ENCODE data around the gene PASD1.
"Not testable (repeated sequence)": the region's sequence is repeated elsewhere in the genome, so short reads cannot be mapped to it uniquely, and the experiment has no call there.

Gene PASD1

DNA sequence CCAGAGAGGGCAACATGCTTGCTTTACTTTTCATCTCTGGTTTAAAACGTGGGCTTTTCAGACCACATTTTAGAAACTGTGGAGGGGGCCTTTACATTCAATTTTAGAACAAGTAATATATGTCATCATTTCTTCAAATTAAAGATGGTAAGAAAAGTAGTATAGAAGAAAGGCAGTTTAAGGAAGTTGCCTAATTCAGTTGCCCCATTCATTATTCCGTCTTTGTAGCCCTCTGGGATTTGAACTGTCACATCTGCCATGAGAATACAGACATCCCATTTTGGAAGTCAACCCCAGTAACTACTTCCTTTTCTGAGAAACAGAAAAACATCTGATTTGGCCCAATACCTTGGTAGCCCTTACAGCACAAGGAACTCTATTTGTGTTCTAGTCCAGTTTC lies 61.2 kb downstream of the PASD1 start:
- no peak for DNase-seq (ENCODE audit: low spot score)

DNA sequence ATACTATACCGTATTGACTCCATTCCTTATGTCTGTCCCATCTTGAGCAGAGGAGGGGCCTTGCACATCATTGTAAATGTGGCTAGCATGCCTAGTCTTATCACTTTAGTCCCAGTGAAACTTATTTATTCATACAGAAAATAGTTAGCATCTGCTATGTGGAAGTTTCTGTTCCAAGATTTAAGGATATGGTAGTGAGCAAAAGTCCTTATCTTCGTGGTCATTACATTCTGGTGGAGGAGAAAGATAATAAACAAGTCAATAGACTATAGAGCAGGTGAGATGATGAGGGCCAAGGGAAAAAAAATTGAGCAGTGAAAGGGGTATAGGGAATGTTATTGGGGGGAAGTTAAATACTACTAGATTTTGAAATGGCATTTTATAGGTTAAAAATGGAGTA lies 68.3 kb downstream of the PASD1 start:
- DNase-seq (ENCODE audit: low spot score), result no peak

DNA sequence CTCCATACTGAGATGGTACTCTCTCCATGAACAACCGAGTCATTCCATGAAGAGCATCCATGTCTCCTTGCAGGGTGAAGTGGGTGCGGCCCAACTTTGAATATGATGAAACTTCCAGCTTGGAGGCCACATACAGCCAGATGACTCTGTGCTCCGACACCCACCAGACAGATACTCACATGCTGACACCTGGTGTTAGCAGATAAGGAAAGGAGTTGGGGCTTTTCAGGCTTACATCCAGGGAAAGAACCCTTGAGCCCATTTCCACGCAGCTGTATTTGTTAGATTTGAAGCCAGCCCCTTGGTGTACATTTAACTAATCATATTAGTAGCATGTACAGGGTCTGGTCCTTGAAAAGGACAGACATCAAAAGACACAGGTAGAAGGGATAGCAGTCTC lies 69.7 kb downstream of the PASD1 start:
- DNase-seq (ENCODE audit: low spot score), result no peak

DNA sequence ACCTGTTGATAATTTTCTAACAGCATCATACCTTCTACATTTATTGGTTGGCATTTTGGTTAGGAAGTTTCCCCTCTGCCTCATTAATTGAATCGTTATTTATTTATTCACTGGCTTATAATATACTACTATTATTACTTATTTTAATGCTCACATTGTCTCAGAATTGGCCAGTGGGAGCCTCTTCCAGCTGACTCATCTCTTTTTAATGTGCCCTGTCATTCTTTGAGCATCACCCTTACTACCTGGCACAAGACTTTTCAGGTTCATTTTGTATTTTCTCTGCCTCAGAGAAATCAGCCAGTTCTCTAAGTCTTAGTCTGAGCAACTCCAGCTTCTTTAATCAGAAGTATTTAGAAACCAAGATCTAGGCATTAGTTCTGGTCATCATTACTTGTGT lies 71.5 kb downstream of the PASD1 start:
- DNase-seq (ENCODE audit: low spot score), result no peak

DNA sequence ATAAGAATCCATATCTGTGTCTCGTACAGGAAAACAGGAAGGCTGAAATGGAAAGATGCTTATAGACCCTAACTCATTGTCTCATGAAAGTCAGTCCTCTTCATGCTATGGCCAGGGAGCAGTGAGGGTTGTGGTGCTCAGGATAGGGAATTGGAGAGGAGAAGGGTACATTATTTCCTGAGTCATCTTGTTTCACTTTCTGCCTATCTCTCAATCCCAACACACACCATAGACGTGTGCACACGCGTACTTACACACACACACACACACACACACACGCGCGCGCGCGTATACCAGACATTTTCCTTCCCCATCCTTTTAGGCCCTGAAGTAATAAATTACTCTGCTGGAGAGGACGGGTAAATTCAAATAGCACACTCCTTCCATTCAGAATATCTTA lies 78.1 kb downstream of the PASD1 start:
- no peak for DNase-seq (ENCODE audit: low spot score)

DNA sequence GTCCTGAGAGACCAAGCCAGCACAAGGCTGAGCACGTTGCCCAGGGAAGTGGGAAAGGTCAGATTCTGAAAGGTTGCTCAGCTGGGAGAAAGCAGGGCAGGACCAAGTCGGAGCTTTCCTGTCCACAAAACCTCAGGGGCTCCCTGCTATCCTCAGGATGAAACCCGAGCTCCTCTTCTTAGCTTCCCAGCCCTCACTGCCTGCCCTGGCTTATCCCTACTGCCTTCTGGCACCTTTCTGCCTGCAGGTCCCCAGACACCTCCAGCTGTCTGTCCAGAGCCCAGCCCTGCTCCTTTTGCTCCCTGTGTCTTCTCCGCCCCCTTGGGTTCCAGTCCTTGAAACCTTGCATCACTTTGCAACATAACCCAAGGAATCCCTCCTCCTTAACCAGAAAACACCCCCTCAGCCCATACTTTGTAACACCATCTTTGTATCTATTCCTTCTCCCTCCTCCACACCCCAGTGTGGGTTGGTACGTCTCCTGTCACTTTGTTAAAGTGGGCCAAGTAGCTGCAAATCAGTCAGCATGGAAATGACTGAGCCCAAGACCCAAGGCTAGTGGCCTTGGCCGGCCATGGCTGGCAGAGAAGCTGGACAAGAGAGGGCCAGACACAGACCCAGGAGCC lies 111.8 kb downstream of the PASD1 start:
- no peak for DNase-seq (ENCODE audit: low spot score)

DNA sequence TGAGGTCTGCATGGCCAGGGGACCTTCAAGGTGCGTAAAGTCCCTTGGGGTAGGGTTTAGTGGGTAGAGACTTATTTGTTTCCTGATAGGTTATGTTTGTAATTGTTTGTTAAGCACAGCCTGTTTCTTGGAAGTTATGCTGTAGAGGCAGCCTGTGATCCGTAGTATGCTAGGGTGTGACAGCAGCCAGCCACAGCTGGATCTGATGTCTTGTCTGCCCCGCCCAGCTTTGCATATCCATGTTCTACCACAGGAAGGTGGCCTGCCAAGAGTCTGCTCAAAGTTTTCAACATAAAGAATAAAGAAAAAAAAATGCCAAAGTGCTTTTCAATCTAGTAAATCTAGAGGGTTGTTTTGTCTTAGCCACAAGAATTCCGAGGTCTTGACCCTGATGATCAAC lies 112.7 kb downstream of the PASD1 start:
- DNase-seq (ENCODE audit: low spot score), result no peak

DNA sequence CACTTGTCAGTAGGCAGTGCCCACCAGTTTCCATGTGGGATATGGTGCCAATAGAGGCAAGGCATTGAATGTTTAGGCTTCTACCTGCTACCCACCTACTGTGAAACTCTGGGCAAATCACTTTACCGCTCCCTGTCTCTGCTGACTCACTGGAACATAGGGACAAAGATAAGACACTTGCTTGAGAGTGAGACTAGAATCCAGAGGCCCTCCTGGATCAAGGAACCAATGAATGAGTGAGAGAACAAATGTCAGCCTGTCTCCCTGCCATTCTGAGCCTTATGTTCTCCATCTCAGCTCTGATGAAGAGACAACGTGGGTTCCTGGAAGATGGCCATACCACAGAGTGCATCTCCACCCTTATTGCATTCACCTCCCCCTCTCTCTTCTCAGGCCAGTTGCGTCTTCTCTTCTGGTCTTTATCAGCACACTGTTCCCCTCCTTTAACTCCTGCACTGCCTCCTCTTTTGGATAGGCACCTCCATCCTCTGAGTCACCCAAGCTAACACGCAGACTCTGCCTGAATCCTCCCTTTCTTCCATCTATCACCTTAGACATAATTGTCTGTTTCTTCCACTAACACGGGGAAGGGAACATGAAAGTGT lies 116.4 kb downstream of the PASD1 start:
- no peak for DNase-seq (ENCODE audit: low spot score)

DNA sequence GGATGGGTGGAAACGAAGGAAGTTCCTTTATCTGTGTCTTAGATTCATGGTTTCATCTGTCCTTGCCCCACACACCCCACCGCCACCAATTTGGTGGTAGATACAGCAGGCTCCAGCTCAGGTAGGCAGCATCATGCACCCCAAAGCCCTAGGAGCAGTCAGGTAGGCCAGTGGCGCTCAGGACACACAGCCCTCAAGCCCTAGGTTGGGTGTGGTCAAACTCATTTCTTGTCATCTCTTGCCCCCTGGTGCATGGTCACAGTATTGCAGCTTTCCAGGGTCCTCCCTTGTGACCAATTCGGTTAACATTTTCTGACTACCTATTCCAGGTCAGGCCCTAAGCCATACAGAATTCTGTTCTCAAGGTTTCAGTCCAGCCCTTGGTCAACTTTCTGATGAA lies 117.3 kb downstream of the PASD1 start:
- no peak for DNase-seq (ENCODE audit: low spot score)

DNA sequence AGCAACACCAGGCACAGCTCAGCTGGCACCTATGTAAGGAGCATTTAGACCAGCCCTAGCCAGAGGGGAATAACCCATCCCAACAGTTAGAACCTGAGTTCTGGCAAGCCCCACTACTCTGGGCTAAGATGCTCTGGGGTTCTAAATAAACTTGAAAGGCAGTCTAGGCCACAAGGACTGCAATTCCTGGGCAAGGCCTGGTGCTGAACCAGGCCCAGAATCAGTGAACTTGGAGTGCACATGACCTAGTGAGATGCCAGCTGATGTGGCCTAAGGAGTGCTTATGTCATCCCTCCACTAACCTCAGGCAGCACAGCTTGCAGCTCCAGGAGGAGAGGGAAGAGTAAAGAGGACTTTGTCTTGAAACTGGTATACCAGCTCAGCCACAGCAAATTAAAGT lies 124.2 kb downstream of the PASD1 start:
- no peak for DNase-seq (ENCODE audit: low spot score)

DNA sequence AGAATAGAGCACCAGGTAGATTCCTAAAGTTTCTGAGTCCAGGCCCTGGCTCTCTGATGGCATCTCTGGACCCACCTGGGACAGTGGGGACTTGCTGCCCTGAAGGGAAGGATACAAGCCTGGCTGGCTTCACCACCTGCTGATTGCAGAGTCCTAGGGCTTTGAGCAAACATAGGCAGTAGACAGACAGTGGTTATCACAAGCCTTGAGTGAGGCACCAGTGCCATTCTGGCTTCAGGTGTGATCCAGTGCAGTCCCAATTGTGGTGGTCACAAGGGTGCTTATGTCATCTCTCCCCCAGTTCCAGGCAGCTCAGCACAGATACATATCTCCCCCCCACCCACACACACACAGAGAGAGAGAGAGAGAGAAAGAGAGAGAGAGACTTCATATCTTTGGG lies 125.2 kb downstream of the PASD1 start:
- DNase-seq (ENCODE audit: low spot score), result no peak

DNA sequence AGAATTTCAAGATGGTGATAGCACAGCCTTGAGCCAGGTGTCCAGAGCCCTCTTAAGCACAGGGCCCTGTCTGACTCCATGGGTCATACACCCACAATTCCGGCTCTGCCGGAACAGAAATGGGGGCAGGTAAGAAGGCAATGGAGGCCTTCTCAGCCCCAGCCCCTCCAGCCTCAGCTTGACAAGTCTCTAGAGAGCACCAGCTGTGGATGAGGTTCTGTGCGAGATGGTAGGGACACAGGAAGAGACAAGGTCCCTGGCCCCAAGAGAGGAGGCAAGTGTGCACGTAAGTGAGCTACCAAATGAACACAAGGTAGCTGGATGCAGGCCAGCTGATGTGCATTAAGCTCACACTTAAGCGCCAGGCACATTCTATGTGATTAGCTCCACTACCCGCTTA lies 129.3 kb downstream of the PASD1 start:
- no peak for DNase-seq (ENCODE audit: low spot score)

DNA sequence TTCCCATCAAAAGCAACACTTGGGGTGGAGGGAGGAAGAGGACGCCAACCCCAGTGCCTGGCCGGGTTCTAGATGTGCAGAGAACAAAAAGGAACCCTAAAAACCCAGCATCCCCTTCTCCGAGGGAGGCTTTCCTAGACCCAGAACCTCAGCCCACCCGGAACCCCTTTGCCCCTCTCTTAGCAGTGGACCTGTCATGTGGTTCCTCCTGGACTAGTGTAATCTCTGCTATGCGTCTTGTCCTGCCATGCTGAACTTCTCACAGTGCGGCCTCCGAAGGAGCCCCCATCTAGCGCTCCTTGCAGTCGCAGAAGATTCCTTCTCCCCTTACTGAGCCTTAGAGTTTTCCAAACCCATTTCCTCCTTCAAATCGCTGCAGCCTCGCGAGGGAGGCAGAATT lies 130.6 kb downstream of the PASD1 start:
- no peak for DNase-seq (ENCODE audit: low spot score)

DNA sequence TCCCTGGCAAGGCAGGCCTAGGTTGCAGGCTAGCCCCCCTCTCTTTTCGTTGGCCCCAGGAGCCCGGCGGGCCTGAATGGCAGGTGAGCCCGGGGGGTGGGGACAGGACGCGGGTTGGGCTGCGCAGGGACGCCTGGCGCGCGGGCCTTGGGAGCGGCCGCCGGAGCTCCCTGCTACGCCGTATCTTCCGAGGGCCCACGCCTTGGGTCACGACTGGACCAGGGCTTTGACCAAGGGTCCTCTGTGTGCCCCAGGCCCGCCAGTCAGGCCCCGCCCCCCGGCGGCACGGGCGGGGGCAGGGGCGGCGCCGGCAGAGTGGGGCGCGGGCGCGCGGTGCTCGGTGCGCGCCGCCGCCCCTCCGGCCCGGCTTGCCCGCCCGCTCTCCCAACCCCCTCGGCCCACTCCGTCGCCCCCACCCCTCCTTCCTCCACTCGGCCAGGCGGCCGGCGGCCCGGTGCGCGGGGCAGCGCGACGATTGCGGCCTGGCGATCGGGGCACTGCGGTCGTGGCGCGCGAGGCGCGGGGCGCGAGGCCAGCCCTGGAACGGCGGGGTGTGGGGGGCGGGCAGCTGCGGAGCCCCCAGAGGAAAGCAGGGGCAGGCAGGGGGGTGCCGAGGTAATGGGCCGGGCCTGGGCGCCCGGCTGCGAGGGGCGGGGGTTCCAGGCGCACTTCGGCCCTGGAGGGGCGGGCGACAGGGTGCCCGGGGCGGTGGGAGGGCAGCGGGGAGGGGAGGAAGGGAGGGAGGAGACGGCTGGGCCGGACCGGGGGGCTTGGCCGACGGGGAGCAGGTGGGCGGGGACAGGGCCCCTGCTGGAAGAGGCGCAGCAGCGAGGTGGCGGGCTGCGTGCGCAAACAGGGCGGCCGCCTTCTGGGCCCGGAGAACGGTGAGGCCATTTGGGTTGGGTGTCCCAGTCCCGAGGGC lies 131.4 kb downstream of the PASD1 start, which contains the start of gene PRRG3:
TSS of gene PRRG3 (plus strand) at position 798 of the 922 bp plus-strand sequence. CDS start 3,357 bp downstream, outside the sequence.
- DNase-seq (ENCODE audit: low spot score), result no peak

DNA sequence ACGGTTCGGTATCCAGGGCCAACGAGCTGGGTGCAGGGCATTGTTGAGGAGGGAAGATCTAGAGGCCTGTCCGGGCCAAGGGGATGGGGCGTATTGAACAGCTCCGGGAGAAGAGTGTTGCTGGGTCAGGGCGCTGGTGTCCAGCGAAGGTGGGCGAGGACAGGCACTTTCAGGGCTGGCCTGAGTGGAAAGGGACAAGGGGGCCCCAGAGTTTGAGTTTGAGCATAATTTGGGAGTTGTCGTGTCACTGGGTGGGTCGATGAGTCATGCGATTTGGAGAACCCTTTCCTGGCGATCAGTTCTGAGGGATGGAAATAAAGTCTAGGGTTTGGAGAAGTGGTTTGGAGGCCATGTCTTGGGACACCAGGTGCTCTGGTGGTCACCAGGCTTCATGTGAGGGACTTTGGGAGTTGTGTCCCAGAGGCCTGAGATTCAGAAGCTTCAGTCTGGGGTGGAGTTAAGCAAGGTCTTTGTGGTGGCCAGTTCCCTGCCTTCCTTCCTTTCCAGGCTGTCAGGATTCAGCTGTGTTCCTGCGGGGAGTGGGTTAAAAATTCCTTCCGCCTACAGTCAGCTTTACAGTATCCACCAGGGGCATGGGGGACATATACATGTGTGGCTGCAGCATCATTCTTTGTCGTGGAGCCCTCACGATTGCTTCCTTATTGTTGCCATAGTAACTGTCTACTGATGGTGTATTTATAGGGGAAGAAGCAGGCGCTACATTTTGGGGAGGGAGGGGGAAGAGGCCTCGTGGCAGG lies 132.3 kb downstream of the PASD1 start:
- no peak for DNase-seq (ENCODE audit: low spot score)

DNA sequence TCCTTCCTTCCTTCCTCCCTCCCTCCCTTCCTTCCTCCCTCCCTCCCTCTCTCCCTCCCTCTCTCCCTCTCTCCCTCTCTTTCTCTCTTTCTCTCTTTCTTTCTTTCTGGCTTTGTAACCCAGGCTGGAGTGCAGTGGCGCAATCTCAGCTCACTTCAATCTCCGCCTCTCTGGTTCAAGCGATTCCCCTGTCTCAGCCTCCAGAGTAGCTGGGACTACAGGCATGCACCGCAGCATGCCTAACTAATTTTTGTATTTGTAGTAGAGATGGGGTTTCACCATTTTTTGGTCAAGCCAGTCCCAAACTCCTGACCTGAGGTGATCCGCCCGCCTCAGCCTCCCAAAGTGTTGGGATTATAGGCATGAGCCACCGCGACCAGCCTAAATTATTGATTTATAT lies 133.6 kb downstream of the PASD1 start:
- not testable (repeated sequence) for DNase-seq (ENCODE audit: low spot score)

DNA sequence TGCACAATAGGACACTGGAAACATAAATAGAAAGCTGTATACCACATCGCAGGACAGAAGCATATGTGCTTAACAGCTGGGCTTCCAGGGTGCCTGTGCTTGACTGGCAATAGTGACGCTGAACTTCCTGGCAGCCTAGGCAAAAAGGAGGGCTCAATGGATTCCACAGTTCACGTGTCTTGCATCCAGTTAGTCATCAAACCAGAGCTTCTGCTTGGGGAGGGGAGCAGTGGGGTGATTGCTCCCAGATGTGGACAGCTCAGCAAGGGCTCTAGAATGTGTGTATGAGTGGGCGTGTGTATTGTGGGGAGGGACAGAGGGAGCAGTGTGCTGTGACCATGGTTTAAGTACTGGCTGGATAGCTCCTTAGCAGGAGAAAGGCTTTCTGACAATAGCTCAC lies 134.0 kb downstream of the PASD1 start:
- DNase-seq (ENCODE audit: low spot score), result no peak

DNA sequence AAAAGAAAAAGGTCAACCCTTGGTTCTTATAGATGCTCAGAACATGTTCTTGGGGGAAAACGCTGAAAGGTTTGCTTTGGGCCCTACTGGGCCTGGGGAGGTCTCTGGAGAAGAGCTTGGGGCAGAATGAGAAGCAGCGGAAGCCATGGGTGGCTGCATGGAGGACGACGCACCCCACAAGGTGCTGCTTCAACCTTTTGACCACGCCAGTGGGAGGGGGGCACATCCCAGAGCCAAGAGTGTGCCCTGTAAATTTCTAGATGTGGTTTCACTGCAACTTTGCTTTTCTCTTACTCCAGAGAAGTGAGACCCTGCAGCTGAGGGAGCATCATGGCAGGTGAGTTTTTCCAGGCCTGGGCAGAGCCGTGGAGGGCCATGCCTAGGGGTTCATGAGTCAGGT lies 135.0 kb downstream of the PASD1 start:
- DNase-seq (ENCODE audit: low spot score), result no peak

DNA sequence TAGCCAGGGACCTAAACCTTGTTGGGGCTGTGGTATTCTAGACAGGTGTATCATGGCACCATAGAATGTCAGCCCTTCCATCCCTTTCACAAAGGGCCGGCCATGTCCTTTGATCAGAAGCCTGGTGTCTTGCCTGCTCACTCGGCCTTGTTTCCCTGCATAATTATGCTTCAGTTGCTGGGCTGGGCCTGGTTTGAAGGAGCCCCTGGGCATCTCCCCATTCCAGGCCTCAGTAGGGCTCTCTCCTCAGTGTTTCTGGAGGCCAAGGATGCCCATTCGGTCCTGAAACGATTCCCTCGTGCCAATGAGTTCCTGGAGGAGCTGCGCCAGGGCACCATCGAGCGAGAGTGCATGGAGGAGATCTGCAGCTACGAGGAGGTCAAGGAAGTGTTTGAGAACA lies 136.3 kb downstream of the PASD1 start:
- no peak for DNase-seq (ENCODE audit: low spot score)

DNA sequence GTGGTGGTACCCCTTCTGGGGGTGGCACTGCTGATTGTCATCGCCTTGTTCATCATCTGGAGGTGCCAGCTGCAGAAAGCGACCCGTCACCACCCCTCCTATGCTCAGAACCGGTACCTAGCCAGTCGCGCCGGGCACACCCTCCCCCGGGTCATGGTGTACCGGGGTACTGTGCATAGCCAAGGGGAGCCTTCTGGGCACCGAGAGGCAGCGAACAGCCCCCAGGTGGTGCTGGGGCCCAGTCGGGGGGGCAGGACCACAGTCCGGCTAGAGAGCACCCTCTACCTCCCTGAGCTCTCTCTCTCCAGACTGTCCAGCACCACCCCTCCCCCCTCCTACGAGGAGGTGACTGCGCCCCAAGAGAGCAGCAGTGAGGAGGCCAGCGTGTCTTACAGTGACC lies 137.1 kb downstream of the PASD1 start:
- DNase-seq (ENCODE audit: low spot score), result no peak

DNA sequence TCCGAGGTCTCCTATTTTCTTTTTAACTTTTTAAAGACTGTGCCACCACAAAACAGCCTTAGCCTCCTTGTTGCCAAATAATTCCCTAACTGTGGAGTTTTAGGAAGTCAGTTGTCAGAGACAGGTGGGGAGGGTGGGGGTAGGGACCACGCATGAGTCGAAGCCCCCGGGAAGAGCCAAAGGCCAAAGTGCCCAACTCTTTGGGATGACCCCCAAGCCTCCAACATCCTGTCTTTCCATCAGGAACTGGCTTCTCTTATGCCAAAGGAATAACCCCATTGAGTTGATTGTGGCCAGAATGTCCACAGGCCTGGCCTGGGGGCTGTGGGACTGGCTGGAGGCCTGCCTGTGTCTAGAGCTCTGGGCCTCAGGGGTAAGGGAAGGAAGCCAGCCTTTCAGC lies 137.6 kb downstream of the PASD1 start:
- DNase-seq (ENCODE audit: low spot score), result no peak

DNA sequence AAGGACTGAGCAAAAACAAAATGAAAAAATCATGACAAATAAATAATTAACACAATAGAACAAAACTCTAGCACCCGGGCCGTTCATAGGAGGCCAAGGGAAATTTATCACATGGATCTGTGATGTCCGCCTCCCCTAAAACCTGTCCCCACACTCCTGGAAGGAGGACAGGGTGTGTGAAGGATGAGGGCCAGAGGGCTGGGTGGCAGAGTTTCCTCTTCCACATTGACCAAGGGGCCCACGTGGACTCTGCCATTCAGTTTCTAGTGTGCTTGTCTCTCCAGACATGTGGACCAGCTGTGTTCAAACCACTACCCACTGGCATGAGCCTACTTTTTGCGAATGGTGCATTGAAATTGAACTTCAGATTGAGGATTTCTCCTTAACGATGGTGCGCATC lies 138.1 kb downstream of the PASD1 start:
- no peak for DNase-seq (ENCODE audit: low spot score)
